HG03432 (cell line): ENCODE measurements around the gene RAB11FIP4.

ENCODE experiments used
- ATAC-seq: cut with Tn5 transposase; IDR thresholded peaks from one replicate; pipeline ENCODE4 v1.9.1; 2021; ENCODE audit warnings: mild to moderate bottlenecking, moderate library complexity; ENCODE audit not compliant: unreplicated experiment

RAB11FIP4 gene

GRCh38 chr17:31405890-31406371 is 14.5 kb downstream of the RAB11FIP4 start:
- ATAC-seq, result no peak

- ATAC-seq, result no peak
Measured at GRCh38 chr17:31408586-31408985, 17.1 kb downstream of the RAB11FIP4 start.

GRCh38 chr17:31411707-31412285 is 20.3 kb downstream of the RAB11FIP4 start:
- no peak for ATAC-seq

- ATAC-seq, result no peak
Measured at GRCh38 chr17:31412511-31412910, 21.0 kb downstream of the RAB11FIP4 start.

GRCh38 chr17:31413081-31413799 is 21.8 kb downstream of the RAB11FIP4 start:
- no peak for ATAC-seq

DNA sequence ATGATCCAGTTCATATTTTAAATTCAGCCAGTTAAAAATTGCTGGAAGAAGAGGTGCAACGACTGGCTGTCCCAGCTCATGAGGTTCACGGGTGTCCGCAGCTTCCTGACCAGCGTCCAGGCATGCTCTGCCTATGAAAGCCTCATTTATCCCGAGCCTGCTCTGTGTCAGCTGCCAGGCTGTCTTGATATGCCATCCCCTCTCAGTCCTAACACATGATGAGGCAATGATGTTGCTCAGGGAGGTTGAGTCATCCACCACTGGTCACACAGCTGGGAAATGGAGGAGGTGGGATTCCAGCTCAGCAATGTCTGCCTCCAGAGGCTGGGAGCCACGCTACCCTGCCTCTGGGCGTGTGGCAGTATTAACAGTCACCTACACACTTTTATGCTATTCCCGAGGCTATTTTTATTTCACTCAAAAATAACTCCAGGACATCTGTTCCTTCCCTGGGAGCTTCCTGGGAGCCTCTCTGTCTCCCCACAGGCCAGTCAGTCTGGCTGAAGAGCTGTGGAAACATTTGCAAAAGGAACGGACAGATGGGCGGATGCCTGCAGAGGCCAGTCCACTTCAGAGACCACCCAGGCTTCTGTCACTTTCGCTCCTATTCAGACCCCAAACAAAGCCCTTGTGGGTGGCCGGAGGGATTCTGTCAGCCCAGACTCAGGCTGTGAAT is 22.5 kb downstream of the RAB11FIP4 start:
- ATAC-seq, result no peak

GRCh38 chr17:31414550-31414918 is 23.1 kb downstream of the RAB11FIP4 start:
- ATAC-seq, result no peak

DNA sequence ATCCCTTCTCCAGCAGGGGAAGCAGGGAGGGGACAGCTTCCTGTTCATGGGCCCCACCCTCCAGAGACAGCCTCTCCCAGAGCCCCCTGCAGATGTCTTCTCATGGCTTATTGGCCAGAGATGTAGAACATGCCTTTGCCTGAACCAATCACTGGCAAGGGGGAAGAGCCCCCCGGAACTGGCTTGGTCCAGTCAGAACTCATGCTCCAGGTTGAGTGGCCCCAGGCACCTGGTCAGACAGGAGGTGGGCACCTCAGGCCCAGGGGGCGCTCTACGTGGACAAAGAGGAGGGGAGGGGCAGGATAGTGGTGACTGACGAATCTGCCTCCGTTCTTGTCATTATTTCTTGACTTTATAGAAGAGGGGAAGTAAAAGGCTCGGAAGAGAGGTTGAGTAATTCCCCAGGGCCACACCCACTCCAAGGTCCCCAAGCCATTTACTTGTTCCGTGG is 23.6 kb downstream of the RAB11FIP4 start:
- ATAC-seq, result no peak

DNA sequence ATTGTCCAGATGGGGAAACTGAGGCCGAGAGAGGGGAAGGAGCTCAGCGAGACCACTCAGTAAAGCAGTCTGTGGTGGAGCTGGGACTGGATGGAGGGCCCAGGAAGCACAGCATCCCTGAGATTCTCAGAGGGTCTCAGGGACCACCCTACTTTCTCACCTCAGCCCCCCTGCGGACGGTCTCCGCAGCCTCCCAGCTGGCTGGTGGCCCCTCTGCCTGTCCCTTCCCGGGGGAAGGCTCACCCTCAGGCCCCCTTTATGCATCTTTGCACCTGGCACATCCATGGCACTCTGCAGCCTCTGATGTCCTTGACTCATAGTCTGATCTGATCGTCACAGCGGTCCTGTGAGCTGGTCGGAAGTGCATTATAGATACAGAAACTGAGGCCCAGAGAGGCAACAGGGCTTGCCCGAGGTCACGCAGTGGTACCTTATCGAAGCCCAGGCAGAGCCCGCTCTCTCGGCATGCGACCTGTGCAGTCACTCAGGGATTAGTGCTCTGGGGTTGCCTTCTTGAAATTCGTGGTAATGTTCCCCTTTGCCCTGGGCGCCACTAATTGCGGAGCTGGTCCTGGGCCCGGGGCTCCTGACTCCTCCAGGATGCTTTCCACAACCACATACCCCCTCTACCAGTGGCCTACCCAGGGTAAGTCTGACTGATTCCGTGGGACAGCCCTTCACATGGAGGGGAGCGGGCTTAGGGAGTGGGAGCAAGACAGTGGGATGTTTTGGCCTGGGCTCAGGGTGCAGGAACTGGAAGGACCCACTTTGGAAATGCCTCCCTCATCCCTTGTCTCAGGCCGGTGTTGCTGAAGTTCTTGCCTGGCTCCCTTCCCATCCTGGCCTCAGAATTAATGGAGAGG is 24.4 kb downstream of the RAB11FIP4 start:
- ATAC-seq, result no peak

GRCh38 chr17:31416503-31416923 is 25.0 kb downstream of the RAB11FIP4 start:
- ATAC-seq, result no peak

- ATAC-seq, result no peak
Measured at GRCh38 chr17:31417051-31417792, 25.7 kb downstream of the RAB11FIP4 start.

GRCh38 chr17:31418773-31419350 is 27.4 kb downstream of the RAB11FIP4 start:
- no peak for ATAC-seq

GRCh38 chr17:31422443-31422842 is 31.0 kb downstream of the RAB11FIP4 start:
- no peak for ATAC-seq

DNA sequence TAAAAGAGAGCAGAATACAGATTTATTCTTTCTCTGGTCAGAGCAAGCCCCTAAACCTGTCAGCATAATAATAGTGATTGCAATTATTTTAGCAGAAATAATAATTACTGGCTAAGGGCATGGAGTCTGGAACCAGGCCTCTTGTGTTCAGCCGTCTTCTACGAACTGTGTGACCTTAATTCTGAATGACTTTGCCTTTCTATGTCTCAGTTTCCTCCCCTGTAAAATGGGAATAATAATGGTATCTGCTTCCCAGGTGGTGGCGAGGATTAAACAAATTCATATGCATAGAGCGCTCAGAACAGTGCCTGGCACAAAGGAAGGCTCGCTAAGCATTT is 33.4 kb downstream of the RAB11FIP4 start:
- ATAC-seq, result no peak

DNA sequence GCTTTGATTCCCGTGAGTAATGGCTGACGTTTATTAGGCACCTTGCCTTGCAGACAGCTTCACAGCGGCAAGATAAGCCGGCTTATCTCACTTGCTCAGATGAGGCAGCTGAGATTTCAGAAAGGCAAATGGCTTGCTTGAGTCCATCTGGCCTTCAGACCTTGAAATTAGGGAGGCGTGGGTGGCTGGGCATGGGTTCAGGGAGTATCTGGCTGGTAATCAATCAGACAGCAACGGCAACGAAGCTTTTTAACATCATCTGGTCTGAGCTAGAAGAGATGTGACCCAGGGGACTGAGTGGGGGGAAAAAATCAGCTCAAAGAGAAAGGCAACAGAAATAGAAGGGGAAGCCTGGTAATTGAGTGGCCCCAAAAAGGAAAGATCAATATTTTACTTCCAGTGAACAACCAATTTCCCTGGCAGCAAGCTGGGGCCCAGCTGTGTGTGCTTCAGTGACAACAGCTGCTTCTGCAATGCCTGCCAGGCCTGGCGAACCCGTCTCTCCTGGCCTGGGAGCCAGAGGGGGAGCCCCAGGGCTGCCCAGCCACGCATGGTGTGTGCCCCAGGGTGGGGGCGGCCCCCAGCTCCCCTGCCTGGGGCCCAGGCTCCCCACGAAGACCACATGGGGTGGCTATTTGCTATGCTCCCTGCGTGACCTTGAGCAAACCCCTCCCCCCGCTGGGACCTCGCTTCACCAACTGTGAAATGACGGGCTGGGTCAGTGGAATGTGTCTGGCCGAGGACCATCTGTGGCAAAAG is 34.0 kb downstream of the RAB11FIP4 start:
- no peak for ATAC-seq

DNA sequence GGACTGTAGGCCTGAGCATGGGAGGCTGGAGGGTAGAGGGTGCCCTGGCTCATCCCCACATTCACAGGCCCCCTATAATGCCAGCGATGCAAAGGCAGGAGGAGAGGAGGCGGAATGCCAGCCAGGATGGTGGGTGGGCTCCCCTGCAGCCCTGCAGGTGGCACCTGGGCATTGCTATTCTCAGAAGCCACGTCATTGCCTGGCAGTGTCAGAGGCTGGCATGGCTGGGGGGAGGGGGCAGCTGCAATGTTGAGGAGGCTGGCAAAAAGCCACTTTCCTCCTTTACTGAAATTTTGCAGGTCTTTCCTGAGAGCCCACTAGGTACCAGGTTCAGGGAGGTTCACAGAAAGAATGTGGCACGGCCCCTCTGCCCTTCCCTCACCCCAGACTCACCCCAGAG is 36.2 kb downstream of the RAB11FIP4 start:
- ATAC-seq, result no peak

DNA sequence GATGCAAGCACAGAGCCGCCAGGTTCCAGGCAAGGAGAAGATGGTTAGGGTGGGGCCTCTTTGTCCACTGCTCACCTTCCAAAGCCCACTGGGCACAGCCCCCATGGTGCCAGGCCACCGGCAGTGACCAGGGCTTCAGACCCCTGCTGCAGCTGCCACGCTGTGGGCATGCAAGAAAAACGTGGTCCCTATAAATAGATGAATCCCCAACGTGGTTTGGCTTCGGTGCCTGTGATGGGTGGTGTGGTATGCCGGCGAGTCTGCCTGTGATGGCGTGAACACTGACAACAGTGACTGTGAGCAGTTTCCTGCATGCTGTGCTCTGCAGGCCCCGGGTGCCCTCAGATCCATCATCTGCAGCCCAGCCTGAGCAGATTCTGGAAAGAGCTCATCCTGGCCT is 36.6 kb downstream of the RAB11FIP4 start:
- ATAC-seq, result no peak

DNA sequence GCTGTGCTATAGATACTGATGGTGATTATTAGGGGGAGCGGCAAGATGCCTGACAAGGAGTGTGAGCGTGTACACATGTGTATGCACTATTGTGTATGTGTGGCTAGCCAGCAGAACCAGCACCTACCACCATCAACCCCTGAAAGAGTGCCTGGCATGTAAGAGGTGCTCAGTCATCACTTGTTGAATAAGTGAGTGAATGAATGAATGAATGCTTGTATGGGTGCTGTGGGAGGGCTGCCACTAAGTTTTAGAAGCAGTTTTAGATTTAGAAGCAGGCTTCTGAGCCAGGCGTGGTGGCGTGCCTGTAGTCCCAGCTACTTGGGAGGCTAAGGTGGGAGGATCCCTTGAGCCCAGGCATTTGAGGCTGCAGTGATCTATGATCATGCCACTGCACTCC is 37.0 kb downstream of the RAB11FIP4 start:
- ATAC-seq, result no peak

DNA sequence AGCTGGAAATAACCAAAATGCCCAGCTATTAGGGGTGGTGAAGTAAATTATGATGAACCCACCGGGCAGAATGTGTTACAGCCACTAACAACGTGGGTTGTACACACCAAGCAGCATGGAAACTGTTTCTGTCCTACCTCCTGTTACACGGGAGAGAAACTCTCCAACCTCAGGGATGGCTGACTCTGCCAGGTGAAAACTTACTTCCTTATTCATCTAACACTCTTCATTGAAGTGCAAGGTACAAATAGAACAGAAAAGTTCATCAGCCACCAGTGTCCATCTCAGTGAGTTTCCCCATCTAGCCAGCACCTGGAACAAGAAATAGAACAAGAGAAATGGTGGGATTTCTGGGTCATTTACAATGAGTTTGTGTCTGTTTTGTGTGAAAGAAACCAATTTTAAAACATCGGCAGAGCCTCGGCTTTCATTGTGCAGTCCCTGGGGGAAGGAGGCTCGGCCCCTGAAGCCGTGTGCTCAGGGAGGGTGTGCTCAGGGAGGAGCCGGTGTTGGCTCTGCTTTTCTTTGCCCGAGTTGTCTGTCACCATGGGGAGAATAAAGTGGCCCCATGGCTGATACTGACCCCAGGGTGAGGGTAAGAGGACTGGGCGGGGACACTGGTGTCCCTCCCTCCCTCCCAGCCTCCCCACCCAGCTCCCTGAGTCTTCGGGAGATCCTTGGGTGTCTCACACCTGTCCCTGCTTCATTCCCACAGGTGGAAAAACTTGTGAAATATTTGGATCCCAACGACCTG is 39.8 kb downstream of the RAB11FIP4 start:
- ATAC-seq, result no peak
